Measurements from ENCODE around the gene CENPM.

The CENPM gene, protein sequence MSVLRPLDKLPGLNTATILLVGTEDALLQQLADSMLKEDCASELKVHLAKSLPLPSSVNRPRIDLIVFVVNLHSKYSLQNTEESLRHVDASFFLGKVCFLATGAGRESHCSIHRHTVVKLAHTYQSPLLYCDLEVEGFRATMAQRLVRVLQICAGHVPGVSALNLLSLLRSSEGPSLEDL

GRCh38 chr22:41946629-41947423, at the start of gene CENPM:
Gene CENPM (minus strand): TSS chr22:41947152. CDS start chr22:41947076, 76 bp downstream.
- peak within 1 kb of the TSS; percentile 93 for H3K27ac Mint-ChIP-seq
- ATAC-seq (replicated peaks) (peak; percentile 93 to 96), DNase-seq (peak; percentile 91)
- peaks cover 14 to 24% of the 10 kb centered on the region in 2 donors for H3K36me3 Mint-ChIP-seq
- H3K9me3 Mint-ChIP-seq: no peaks in the 10 kb centered on the region
- H3K4me1 Mint-ChIP-seq: peaks cover 39 to 58% of the 10 kb centered on the region in 2 donors
- peak within 1 kb of the TSS; percentile 90 to 92 for H3K4me3 Mint-ChIP-seq
- H3K27me3 Mint-ChIP-seq: peaks cover 4 to 6% of the 10 kb centered on the region in 2 donors

- no peak overlapping the region for H3K27ac Mint-ChIP-seq
- peaks cover 3 to 9% of the 10 kb centered on the region in 2 donors for H3K9me3 Mint-ChIP-seq
- peaks cover 5 to 11% of the 10 kb centered on the region in 2 donors for H3K36me3 Mint-ChIP-seq
Measured at GRCh38 chr22:41995211-41995610, 48.3 kb upstream of the CENPM start.

GRCh38 chr22:41992496-41992895, 45.5 kb upstream of the CENPM start:
- Mint-ChIP-seq H3K4me1 (peaks cover 7 to 13% of the 10 kb centered on the region in 2 donors), H3K4me3 (no peak overlapping the region), H3K9me3 (no peaks in the 10 kb centered on the region), H3K27ac (no peak overlapping the region), H3K27me3 (peaks cover 15 to 31% of the 10 kb centered on the region in 2 donors), H3K36me3 (no peaks in the 10 kb centered on the region)
- DNase-seq: no peak
- no peak for ATAC-seq (replicated peaks)

More at GRCh38 chr22:41995211-41995610, 48.3 kb upstream of the CENPM start:
- no peak for ATAC-seq (replicated peaks)
- no peak for DNase-seq
- no peak overlapping the region for H3K4me3 Mint-ChIP-seq
- H3K27me3 Mint-ChIP-seq: peaks cover 6 to 21% of the 10 kb centered on the region in 2 donors
- H3K4me1 Mint-ChIP-seq: peaks cover 23 to 35% of the 10 kb centered on the region in 2 donors

- Mint-ChIP-seq H3K36me3 (no peaks in the 10 kb centered on the region), H3K27ac (no peak overlapping the region), H3K4me1 (peaks cover 7 to 13% of the 10 kb centered on the region in 2 donors), H3K4me3 (no peak overlapping the region), H3K27me3 (peaks cover 23 to 29% of the 10 kb centered on the region in 2 donors), H3K9me3 (no peaks in the 10 kb centered on the region)
- DNase-seq (no peak), ATAC-seq (replicated peaks) (no peak)
Measured at GRCh38 chr22:41991111-41991510, 44.2 kb upstream of the CENPM start.

- Mint-ChIP-seq H3K27ac (no peak overlapping the region), H3K4me1 (no peaks in the 10 kb centered on the region), H3K27me3 (peaks cover 26 to 32% of the 10 kb centered on the region in 2 donors), H3K9me3 (no peaks in the 10 kb centered on the region), H3K4me3 (no peak overlapping the region), H3K36me3 (no peaks in the 10 kb centered on the region)
- DNase-seq (no peak), ATAC-seq (replicated peaks) (no peak)
Measured at GRCh38 chr22:41989246-41989645, 42.3 kb upstream of the CENPM start.

DNA sequence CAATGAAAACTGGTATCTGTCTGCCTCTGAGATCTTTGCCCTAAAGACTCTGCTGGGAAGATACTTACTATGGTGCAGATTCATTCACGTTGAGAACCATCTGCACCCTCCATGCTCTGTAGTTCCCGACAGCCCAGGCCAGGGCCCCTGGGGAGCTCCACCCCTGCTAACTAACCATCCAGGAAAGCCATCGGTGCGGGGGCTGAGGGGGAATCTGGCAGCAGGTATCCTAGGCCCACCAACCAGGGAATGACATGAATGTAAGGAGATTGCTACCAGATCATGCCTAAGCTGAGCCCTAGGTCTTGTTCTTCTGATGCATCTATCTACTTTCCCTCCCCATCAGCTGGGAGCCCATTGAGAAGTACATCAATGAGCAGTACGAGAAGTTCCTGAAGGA, 40.3 kb upstream of the CENPM start:
- DNase-seq: no peak

GRCh38 chr22:41983513-41984405, 36.8 kb upstream of the CENPM start:
- peaks cover 21 to 44% of the 10 kb centered on the region in 2 donors for H3K27me3 Mint-ChIP-seq
- DNase-seq: no peak
- H3K9me3 Mint-ChIP-seq: no peaks in the 10 kb centered on the region
- peaks cover 5 to 11% of the 10 kb centered on the region in 2 donors for H3K4me1 Mint-ChIP-seq
- H3K27ac Mint-ChIP-seq: no peak overlapping the region
- ATAC-seq (replicated peaks): no peak
- H3K4me3 Mint-ChIP-seq: no peak overlapping the region
- H3K36me3 Mint-ChIP-seq: no peaks in the 10 kb centered on the region

More for the DNA sequence above, 40.3 kb upstream of the CENPM start:
- H3K9me3 Mint-ChIP-seq: no peaks in the 10 kb centered on the region
- H3K36me3 Mint-ChIP-seq: no peaks in the 10 kb centered on the region
- no peaks in the 10 kb centered on the region for H3K4me1 Mint-ChIP-seq
- peaks cover 27 to 35% of the 10 kb centered on the region in 2 donors for H3K27me3 Mint-ChIP-seq
- H3K27ac Mint-ChIP-seq: no peak overlapping the region
- ATAC-seq (replicated peaks): no peak
- H3K4me3 Mint-ChIP-seq: no peak overlapping the region

DNA sequence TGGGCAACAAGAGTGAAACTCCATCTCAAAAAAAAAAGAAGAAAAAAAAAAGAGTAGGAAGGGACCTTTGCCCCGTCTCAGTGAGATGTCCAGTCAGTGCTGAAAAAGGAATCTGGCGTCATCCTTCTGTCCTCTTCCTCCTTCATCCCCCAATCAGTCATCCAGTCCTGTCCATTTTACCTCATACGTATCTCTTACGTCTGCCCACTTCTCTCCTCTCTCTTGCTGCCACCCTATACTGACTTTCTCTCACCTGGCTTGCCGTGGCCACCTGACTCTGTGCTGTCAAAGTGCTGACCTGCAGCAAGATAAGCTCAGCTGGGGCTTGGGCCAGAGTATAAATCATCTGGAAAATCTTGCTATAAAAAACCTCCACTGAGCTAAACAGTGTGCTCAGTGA, 35.9 kb upstream of the CENPM start:
- Mint-ChIP-seq H3K4me3 (no peak overlapping the region), H3K27ac (no peak overlapping the region), H3K36me3 (peaks cover 0 to 1% of the 10 kb centered on the region in 2 donors), H3K27me3 (peaks cover 22 to 47% of the 10 kb centered on the region in 2 donors), H3K4me1 (peaks cover 5 to 11% of the 10 kb centered on the region in 2 donors), H3K9me3 (no peaks in the 10 kb centered on the region)
- DNase-seq (no peak), ATAC-seq (replicated peaks) (no peak)

DNA sequence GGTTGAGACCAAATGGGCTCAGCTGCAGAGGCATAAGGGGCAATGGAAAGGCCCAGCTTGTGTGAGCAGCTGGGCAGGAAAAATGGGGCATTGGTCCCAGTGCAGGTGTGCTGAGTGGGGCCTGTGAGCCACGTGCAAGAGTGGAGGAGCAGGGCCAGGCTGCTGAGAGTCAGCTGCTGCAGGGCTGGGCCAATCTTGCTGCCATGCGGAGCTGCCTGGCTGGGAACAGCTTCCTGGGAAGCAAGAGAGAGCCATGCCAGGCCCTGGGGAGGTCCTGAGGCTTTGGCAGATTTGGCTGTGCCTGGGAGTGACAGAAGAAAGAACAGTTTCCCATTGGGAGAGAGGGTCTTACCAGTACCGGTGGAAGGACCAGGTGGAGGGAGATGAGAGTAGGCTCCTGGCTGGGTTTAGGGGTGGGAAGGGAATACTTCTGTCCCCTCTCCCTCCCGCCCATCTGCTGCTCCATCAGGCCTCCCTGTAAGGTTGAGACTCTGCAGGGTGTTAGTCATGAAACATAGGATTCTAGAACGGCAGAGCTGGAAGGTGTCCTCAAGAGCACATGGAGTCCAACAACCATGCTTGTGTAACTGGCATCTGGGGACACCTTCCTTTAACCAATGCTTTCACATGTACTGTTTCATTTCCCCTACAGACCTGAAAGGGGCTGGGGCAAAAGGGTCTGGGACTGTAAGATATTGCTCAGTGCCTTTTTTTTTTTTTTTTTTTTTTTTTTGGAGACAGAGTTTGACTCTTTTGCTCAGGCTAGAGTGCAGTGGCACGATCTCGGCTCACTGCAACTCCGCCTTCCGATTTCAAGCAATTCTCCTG, 32.7 kb upstream of the CENPM start:
- H3K27me3 Mint-ChIP-seq: peaks cover 31 to 55% of the 10 kb centered on the region in 2 donors
- no peaks in the 10 kb centered on the region for H3K9me3 Mint-ChIP-seq
- H3K27ac Mint-ChIP-seq: no peak overlapping the region
- H3K4me1 Mint-ChIP-seq: peaks cover 19 to 25% of the 10 kb centered on the region in 2 donors
- ATAC-seq (replicated peaks): peak; percentile 68 to 72
- no peak overlapping the region for H3K4me3 Mint-ChIP-seq
- peaks cover 0 to 1% of the 10 kb centered on the region in 2 donors for H3K36me3 Mint-ChIP-seq
- DNase-seq: no peak

DNA sequence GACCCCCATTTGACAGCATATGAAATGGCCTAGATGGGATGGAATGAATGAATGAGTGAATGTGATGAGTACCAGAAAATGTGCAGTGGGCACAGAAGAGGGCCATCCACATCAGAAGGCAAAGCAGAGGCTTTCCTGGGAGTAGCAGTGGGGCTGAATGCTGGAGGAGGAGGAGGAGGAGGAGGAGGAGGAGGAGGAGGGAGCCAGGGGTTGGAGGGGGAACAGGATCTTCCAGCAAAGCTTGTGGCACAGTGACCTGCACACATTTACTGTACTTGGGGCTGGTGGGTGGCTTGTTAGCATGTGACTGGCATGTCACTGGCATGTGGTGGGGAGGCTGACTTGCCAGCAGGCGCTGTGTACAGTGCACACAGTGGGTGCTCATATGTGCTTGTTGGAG, 31.8 kb upstream of the CENPM start:
- no peak for ATAC-seq (replicated peaks)
- DNase-seq: no peak
- H3K4me3 Mint-ChIP-seq: no peak overlapping the region
- H3K4me1 Mint-ChIP-seq: peaks cover 19 to 25% of the 10 kb centered on the region in 2 donors
- H3K36me3 Mint-ChIP-seq: peaks cover 0 to 1% of the 10 kb centered on the region in 2 donors
- no peaks in the 10 kb centered on the region for H3K9me3 Mint-ChIP-seq
- no peak overlapping the region for H3K27ac Mint-ChIP-seq
- H3K27me3 Mint-ChIP-seq: peaks cover 31 to 61% of the 10 kb centered on the region in 2 donors

GRCh38 chr22:41976961-41977566, 30.1 kb upstream of the CENPM start:
- Mint-ChIP-seq H3K4me1 (peaks cover 19 to 28% of the 10 kb centered on the region in 2 donors), H3K9me3 (no peaks in the 10 kb centered on the region), H3K36me3 (peaks cover 0 to 1% of the 10 kb centered on the region in 2 donors), H3K27ac (no peak overlapping the region), H3K27me3 (peaks cover 38 to 65% of the 10 kb centered on the region in 2 donors), H3K4me3 (peak overlapping the region; percentile 43 to 61)
- DNase-seq (no peak), ATAC-seq (replicated peaks) (peak; percentile 35 to 48)

DNA sequence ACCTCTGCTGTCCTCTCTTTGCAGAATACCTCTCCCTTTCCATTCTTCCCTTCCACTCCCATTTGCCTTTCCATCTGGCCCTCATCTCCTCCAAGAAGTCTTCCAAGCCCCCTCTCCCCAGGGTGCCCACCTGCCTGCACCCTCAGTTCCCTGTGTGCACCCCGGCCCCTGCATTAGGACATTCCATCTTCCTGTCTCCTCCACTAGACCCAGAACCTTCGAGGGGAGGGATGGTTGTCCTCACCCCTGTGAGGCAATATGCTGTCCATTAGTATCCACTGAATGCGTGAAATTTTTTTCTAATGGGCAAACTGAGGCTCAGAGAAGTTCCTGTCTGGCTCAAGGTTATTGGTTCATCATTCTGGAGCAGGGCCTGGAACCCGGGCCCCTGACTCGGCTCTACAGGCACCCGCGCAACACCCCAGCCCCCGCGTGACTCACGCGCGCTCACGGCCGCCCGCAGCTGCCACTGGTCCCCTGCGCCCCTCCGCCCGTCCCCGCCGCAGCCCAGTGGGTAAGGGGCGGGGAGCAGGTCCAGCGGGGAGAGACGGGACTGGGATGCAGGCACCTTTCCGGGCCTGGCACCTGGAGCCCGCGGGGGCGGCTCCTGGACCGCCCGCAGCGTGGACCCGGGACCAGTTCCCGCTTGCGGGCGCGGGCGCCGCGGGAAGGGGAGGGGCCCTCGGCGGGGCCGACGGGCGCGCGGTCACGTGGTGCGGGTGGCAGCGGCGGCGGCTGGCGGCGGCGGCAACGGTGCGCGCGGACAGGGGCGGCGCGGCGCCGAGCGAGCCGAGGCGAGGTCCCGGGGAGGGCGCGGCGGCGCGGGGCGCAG, 29.3 kb upstream of the CENPM start:
- Mint-ChIP-seq H3K9me3 (no peaks in the 10 kb centered on the region), H3K27ac (no peak overlapping the region), H3K4me3 (peak overlapping the region; percentile 20 to 55), H3K27me3 (peaks cover 45 to 66% of the 10 kb centered on the region in 2 donors), H3K4me1 (peaks cover 19 to 28% of the 10 kb centered on the region in 2 donors), H3K36me3 (peaks cover 0 to 1% of the 10 kb centered on the region in 2 donors)
- DNase-seq: no peak
- ATAC-seq (replicated peaks): peak; percentile 57 to 58
